ENCODE results near the gene PPDPF.

PPDPF gene

DNA sequence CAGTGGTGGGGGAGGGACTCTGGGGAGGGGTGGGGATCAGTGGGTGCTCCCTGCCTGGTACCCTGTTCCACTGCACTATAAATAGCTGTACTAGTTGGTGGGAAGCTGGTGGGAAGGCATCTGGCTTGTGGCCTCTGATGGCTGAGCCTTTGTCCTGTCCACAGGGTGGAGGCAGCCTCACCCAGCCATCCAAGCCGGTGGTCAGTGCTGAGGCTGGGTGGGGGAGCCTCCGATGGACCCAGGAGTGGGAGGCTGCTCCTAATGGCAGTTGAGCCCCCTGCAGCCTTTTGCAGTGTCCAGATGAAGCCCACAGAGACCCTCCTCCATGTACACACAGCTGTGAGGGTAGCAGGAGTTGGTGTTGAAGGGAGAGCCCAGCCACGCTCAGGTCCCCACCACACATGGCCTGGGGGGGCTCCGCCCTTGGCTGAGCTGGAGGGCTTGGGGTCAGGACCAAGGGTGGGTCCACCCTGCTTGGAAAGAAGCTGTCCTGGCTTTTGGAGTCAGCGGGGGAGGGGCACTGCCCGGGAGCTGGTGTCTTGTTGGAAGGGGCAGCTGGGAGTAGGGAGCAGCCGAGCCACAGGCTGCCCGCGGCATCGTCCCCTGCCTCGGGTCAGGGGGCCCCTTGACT, 2.5 kb downstream of the PPDPF start:
- TF ChIP-seq, protein P1, sequence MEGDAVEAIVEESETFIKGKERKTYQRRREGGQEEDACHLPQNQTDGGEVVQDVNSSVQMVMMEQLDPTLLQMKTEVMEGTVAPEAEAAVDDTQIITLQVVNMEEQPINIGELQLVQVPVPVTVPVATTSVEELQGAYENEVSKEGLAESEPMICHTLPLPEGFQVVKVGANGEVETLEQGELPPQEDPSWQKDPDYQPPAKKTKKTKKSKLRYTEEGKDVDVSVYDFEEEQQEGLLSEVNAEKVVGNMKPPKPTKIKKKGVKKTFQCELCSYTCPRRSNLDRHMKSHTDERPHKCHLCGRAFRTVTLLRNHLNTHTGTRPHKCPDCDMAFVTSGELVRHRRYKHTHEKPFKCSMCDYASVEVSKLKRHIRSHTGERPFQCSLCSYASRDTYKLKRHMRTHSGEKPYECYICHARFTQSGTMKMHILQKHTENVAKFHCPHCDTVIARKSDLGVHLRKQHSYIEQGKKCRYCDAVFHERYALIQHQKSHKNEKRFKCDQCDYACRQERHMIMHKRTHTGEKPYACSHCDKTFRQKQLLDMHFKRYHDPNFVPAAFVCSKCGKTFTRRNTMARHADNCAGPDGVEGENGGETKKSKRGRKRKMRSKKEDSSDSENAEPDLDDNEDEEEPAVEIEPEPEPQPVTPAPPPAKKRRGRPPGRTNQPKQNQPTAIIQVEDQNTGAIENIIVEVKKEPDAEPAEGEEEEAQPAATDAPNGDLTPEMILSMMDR (conservative IDR thresholded peaks at IDR 0.05; ENCODE audit: low read depth, low read length): no peak
- no peak for DNase-seq (ENCODE audit: low read depth)

DNA sequence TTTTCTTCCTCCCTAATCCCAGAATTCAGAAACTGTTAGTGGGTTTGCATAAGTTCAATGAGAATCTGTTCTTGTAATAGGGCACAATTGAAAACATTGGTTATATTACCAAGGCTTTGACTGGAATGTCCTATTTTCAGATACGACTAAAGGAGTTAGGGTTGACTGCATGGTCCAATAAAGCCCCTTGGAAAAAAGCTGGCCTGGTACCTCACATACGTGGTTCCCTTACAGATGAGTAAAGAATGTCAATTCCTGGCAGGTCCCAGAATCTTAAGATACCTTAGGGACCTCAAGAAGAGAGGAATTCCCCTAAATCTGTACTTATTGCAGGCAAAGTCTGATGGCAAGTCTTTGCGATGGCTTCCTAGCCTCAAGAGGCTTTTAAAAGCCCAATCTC, 4.6 kb downstream of the PPDPF start:
- TF ChIP-seq, protein P1 (conservative IDR thresholded peaks at IDR 0.05; ENCODE audit: low read depth, low read length): no peak
- no peak for DNase-seq (ENCODE audit: low read depth)
- H3K4me3 ChIP-seq (ENCODE audit: low read length): no peak overlapping the region

More for the DNA sequence above, 2.5 kb downstream of the PPDPF start:
- H3K4me3 ChIP-seq (ENCODE audit: low read length): no peak overlapping the region

DNA sequence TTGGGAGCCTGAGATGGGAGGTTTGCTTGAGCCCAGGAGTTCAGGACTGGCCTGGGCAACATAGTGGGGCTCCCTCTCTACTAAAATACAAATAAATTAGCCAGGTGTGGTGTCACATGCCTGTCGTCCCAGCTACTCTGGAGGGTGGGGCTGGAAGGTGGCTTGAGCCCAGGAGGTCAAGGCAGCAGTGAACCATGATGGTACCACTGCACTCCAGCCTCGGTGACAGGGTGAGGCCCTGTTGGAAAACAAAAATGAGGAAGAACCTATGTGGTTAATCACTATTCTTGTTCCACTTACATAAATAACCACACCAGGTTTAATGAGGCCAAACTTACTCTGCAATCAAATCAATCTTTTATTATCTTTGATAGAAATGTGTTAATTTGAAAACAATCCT, 5.4 kb downstream of the PPDPF start:
- TF ChIP-seq, protein P1 (conservative IDR thresholded peaks at IDR 0.05; ENCODE audit: low read depth, low read length): no peak
- DNase-seq (ENCODE audit: low read depth): no peak
- no peak overlapping the region for H3K4me3 ChIP-seq (ENCODE audit: low read length)

DNA sequence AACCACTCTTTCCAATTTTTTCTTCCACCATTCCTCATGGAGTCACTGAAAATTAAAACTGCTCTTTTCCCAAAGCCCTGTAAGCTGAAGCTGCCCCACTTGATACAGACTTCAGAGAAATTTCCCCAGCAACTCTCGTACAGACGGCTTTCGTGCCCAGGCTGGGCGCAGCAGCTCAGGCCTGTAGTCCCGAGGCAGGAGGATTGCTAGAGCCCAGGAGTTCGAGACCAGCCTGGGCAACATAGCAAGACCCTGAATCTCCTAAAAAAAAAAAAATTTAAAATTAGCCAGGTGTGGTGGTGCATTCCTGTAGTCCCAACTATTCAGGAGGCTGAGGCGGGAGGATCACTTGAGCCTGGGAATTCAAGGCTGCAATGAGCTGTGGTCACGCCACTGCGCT, 6.6 kb downstream of the PPDPF start:
- H3K4me3 ChIP-seq (ENCODE audit: low read length): no peak overlapping the region
- TF ChIP-seq, protein P1 (conservative IDR thresholded peaks at IDR 0.05; ENCODE audit: low read depth, low read length): no peak
- DNase-seq (ENCODE audit: low read depth): no peak

DNA sequence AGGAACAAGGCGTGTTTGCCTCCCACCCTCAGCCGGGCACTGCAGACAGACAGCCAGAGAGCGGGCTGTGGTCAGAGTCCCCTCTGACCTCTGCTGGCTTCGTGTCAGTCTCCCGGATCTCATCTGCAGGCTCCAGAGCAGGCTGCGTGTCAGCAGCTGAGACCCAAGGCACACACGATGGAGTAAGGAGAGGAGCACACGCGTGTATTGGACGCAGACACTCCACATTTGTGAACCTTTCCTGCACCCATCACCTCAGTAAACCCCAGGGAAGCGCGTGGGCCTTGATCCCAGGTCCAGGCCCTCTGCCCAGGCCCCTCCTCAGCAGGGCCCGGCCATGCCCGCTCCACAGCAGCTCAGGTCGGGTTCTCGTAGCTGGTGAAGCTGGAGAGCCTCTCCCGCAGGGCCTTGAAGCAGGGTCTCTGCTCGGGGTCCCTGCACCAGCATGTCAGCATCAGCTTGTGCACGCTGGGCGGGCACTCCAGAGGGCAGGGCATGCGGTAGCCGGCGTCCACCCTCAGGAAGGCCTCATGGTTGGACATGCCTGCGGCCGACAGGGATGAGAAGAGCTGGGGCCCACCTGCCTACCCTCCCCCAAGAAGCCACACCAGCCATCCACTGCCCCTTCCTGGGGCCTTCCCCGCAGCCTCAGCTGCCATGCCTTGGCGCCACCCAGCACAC, 8.8 kb downstream of the PPDPF start:
- TF ChIP-seq, protein P1 (conservative IDR thresholded peaks at IDR 0.05; ENCODE audit: low read depth, low read length): no peak
- no peak overlapping the region for H3K4me3 ChIP-seq (ENCODE audit: low read length)
- DNase-seq (ENCODE audit: low read depth): no peak

DNA sequence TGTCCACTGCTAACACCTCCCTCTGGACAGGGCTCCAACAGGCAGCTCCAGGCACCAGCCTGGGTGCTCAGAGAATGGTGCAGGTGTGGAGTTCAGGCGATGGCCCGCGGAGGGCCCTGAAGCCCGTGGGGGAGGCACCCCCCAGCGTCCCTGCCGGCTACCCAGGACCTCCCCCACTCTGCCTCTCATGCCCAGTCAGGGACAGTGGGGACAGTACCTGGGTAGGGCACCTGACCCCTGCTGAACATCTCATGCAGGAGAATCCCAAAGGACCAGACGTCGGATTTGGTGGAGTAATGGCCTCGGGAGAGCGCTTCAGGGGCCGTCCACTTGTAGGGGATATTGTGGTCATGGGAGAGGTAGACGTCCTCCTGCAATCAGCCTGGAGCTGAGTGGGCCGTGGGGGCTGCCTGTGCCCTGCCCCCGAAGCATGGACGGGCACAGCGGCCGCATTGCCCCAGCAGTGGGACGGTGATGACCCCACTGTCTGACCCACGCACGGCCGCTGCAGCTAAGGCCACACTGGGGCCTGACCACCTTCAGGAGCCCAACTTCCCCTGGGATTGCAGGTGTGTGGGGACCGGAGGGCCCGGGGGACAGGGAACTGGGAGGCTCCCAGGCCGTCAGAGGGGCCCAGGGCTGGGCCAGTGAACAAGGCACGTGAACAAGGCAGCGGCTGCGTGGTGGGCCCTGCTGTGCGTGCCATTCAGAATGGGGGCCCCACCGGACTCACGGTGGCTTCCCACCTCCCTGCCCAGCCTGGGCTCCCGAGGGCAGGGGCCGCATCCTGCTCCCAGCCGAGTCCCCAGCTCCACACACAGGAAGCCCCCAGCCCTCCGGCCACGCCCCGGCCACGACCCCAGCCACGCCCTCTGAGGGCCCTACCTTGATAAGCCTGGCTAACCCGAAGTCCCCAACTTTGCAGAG, 9.6 kb downstream of the PPDPF start:
- H3K4me3 ChIP-seq (ENCODE audit: low read length): no peak overlapping the region
- TF ChIP-seq, protein P1 (conservative IDR thresholded peaks at IDR 0.05; ENCODE audit: low read depth, low read length): no peak
- DNase-seq (ENCODE audit: low read depth): no peak

All from retinal pigment epithelial cell (primary cell).